RWPE2 (cell line): ENCODE results near the gene IL21R.

Experiments used
- ATAC-seq: fragments of 200-7000 bp; cut with Tn5 transposase; 3 replicates; pipeline ENCODE4 v1.9.1; 2021; ENCODE audit warnings: low read depth
- DNase-seq: peaks from one replicate; pipeline ENCODE4 v3.0.0-alpha.2; 2020; ENCODE audit warnings: low spot score
- H3K27ac ChIP-seq: fragments of 450-650 bp; 2 replicates; pipeline ENCODE4 v1.5.1; 2017; ENCODE audit warnings: mild to moderate bottlenecking; ENCODE audit not compliant: poor library complexity, severe bottlenecking
- H3K27me3 ChIP-seq: fragments of 250-450 bp; sonication (Bioruptor Pico); 2 replicates; pipeline ENCODE4 v1.5.1; 2021; ENCODE audit warnings: mild to moderate bottlenecking, moderate library complexity; ENCODE audit not compliant: insufficient read depth, poor library complexity, severe bottlenecking
- H3K36me3 ChIP-seq: fragments of 250-450 bp; sonication (Bioruptor Pico); 2 replicates; pipeline ENCODE4 v1.5.1; 2020; ENCODE audit warnings: low read depth, mild to moderate bottlenecking, moderate library complexity
- H3K4me1 ChIP-seq: fragments of 250-450 bp; sonication (Bioruptor Pico); 2 replicates; pipeline ENCODE4 v1.5.1; 2021; ENCODE audit warnings: mild to moderate bottlenecking, moderate library complexity; ENCODE audit not compliant: insufficient read depth, poor library complexity, severe bottlenecking
- H3K4me3 ChIP-seq: fragments of 250-450 bp; sonication (Bioruptor Pico); 2 replicates; pipeline ENCODE4 v1.5.1; 2021; ENCODE audit warnings: mild to moderate bottlenecking, moderate library complexity; ENCODE audit not compliant: severe bottlenecking
- H3K9me3 ChIP-seq: fragments of 250-450 bp; sonication (Bioruptor Pico); 2 replicates; pipeline ENCODE4 v1.5.1; 2021; ENCODE audit warnings: mild to moderate bottlenecking, moderate library complexity; ENCODE audit not compliant: severe bottlenecking
- CTCF ChIP-seq: fragments of 450-650 bp; IDR thresholded peaks from one replicate; pipeline ENCODE4 v1.5.1; 2017; ENCODE audit warnings: mild to moderate bottlenecking, moderate library complexity; ENCODE audit not compliant: poor library complexity, severe bottlenecking

Gene IL21R

GRCh38 chr16:27462200-27462845 is 60.3 kb downstream of the IL21R start:
- no peak overlapping the region for H3K27ac ChIP-seq
- no peak for DNase-seq

GRCh38 chr16:27462846-27463682 is 61.1 kb downstream of the IL21R start:
- no peaks in the 10 kb centered on the region for H3K9me3 ChIP-seq
- peaks cover 2% of the 10 kb centered on the region for H3K4me1 ChIP-seq
- DNase-seq, result no peak
- no peak for ATAC-seq
- H3K27ac ChIP-seq, result no peak overlapping the region
- no peaks in the 10 kb centered on the region for H3K27me3 ChIP-seq
- H3K36me3 ChIP-seq, result peaks cover 43% of the 10 kb centered on the region
- no peak overlapping the region for H3K4me3 ChIP-seq
- no peak for TF ChIP-seq CTCF

More at GRCh38 chr16:27462200-27462845, 60.3 kb downstream of the IL21R start:
- no peaks in the 10 kb centered on the region for H3K9me3 ChIP-seq
- no peak for ATAC-seq
- no peak overlapping the region for H3K4me3 ChIP-seq
- TF ChIP-seq CTCF, result no peak
- no peaks in the 10 kb centered on the region for H3K27me3 ChIP-seq
- H3K36me3 ChIP-seq, result peaks cover 36% of the 10 kb centered on the region
- H3K4me1 ChIP-seq, result peaks cover 4% of the 10 kb centered on the region

- H3K27ac ChIP-seq, result no peak overlapping the region
- H3K9me3 ChIP-seq, result no peaks in the 10 kb centered on the region
- DNase-seq (no peak), ATAC-seq (no peak)
- H3K27me3 ChIP-seq, result no peaks in the 10 kb centered on the region
- H3K4me3 ChIP-seq, result no peak overlapping the region
- no peak for TF ChIP-seq CTCF
- H3K4me1 ChIP-seq, result no peaks in the 10 kb centered on the region
- H3K36me3 ChIP-seq, result peaks cover 52% of the 10 kb centered on the region
Observed at GRCh38 chr16:27463741-27464591, 62.0 kb downstream of the IL21R start.

GRCh38 chr16:27464626-27465482 is 62.9 kb downstream of the IL21R start:
- no peak for DNase-seq

More at GRCh38 chr16:27464626-27465482, 62.9 kb downstream of the IL21R start:
- Histone ChIP-seq H3K36me3 (peaks cover 61% of the 10 kb centered on the region), H3K4me1 (no peaks in the 10 kb centered on the region), H3K27ac (no peak overlapping the region), H3K4me3 (no peak overlapping the region), H3K27me3 (no peaks in the 10 kb centered on the region), H3K9me3 (no peaks in the 10 kb centered on the region)
- no peak for TF ChIP-seq CTCF
- no peak for ATAC-seq
